22Rv1 (cell line): ENCODE measurements around the gene EML4.

Experiments used
- H3K27ac ChIP-seq: fragments of 450-650 bp; 2 replicates; pipeline ENCODE4 v1.5.1; 2017
- CTCF ChIP-seq: fragments of 450-650 bp; IDR thresholded peaks from 2 replicates; pipeline ENCODE4 v1.5.1; 2017; ENCODE audit warnings: mild to moderate bottlenecking
- ZFX ChIP-seq: fragments of 450-650 bp; IDR thresholded peaks from 2 replicates; pipeline ENCODE4 v1.6.1; 2017; ENCODE audit warnings: antibody characterized with exemption, borderline replicate concordance

Gene EML4

GRCh38 chr2:42312106-42312505 is 143.0 kb downstream of the EML4 start:
- TF ChIP-seq ZFX, result no peak
- no peak for TF ChIP-seq CTCF
- H3K27ac ChIP-seq, result no peak overlapping the region

GRCh38 chr2:42314892-42315468 is 145.8 kb downstream of the EML4 start:
- TF ChIP-seq CTCF, result no peak
- no peak for TF ChIP-seq ZFX
- H3K27ac ChIP-seq, result no peak overlapping the region

- no peak overlapping the region for H3K27ac ChIP-seq
- no peak for TF ChIP-seq CTCF
- no peak for TF ChIP-seq ZFX
Measured at GRCh38 chr2:42315844-42316470, 146.8 kb downstream of the EML4 start.

- H3K27ac ChIP-seq, result no peak overlapping the region
- no peak for TF ChIP-seq ZFX
- no peak for TF ChIP-seq CTCF
Measured at GRCh38 chr2:42316910-42317309, 147.8 kb downstream of the EML4 start.

GRCh38 chr2:42317486-42317885 is 148.3 kb downstream of the EML4 start:
- no peak overlapping the region for H3K27ac ChIP-seq
- no peak for TF ChIP-seq ZFX
- TF ChIP-seq CTCF, result no peak

GRCh38 chr2:42317945-42318344 is 148.8 kb downstream of the EML4 start:
- no peak overlapping the region for H3K27ac ChIP-seq
- TF ChIP-seq ZFX, result no peak
- no peak for TF ChIP-seq CTCF

GRCh38 chr2:42319265-42319664 is 150.1 kb downstream of the EML4 start:
- no peak for TF ChIP-seq ZFX
- no peak for TF ChIP-seq CTCF

More at GRCh38 chr2:42319265-42319664, 150.1 kb downstream of the EML4 start:
- no peak overlapping the region for H3K27ac ChIP-seq
